DOHH2 (cell line): ENCODE results near the gene ADGRL3.

Experiments used
- EZH2phosphoT487 ChIP-seq: fragments of 200-600 bp; sonication (generic); IDR thresholded peaks from 2 replicates; pipeline ENCODE4 v1.6.1; 2017; ENCODE audit warnings: borderline replicate concordance, mild to moderate bottlenecking, antibody characterized with exemption, low read length, moderate library complexity, mixed read lengths
- TF ChIP-seq, protein P1 (sequence below): fragments of 200-600 bp; sonication (generic); IDR thresholded peaks from one replicate; pipeline ENCODE4 v1.5.1; 2014; ENCODE audit warnings: antibody characterized with exemption, mild to moderate bottlenecking, low read depth, low read length; ENCODE audit not compliant: poor library complexity, severe bottlenecking

- TF ChIP-seq, protein P1, sequence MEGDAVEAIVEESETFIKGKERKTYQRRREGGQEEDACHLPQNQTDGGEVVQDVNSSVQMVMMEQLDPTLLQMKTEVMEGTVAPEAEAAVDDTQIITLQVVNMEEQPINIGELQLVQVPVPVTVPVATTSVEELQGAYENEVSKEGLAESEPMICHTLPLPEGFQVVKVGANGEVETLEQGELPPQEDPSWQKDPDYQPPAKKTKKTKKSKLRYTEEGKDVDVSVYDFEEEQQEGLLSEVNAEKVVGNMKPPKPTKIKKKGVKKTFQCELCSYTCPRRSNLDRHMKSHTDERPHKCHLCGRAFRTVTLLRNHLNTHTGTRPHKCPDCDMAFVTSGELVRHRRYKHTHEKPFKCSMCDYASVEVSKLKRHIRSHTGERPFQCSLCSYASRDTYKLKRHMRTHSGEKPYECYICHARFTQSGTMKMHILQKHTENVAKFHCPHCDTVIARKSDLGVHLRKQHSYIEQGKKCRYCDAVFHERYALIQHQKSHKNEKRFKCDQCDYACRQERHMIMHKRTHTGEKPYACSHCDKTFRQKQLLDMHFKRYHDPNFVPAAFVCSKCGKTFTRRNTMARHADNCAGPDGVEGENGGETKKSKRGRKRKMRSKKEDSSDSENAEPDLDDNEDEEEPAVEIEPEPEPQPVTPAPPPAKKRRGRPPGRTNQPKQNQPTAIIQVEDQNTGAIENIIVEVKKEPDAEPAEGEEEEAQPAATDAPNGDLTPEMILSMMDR = no peak
- no peak for TF ChIP-seq EZH2phosphoT487
Observed at GRCh38 chr4:61739887-61740286, 539.8 kb downstream of the ADGRL3 start.
